Fibroblast of skin of left quadriceps (primary cell): ENCODE measurements around the gene GOLM1.

ENCODE experiments used
- DNase-seq, 2 experiments: peaks; one replicate each; pipeline ENCODE4 v3.0.0-alpha.2; 2013; ENCODE audit warnings: low read depth in 2 of 2

Gene GOLM1

DNA sequence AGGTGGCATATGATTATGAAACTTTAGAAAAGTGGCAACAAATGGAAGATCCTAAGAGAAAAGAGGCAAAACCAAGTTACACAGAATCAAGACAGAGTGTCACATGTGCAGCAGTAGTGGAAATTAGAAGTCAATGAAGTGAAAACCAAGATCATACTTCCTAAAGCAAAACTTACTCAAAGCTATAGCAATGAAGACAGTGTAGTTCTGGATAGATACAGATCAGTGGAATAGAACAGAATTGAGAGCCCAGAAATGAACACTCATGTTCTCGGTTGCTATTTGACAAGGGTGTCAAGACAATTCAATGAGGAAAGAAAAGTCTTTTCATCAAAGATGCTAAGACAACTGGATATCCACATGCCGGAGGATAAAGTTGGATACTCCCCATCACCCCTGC, 114.9 kb downstream of the GOLM1 start:
- no peak for DNase-seq

DNA sequence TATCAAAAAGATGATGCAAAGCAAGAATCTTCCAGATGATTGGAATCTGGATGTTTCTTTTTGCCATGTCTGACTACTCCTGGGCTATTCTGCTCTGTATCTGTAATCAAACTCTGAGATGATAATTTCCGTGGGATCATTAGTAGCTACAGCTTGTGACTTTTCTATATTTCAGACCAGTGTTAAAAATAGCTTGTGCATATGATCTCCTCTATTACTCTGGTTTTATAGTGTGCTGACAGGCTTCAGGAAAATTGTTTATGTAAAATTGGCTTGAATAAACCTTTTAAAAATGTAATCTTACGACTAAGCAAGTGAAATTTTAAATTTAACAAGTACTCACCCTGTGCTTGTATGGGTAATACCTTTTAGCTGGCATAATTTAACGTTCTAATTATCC, 118.0 kb downstream of the GOLM1 start:
- no peak for DNase-seq

DNA sequence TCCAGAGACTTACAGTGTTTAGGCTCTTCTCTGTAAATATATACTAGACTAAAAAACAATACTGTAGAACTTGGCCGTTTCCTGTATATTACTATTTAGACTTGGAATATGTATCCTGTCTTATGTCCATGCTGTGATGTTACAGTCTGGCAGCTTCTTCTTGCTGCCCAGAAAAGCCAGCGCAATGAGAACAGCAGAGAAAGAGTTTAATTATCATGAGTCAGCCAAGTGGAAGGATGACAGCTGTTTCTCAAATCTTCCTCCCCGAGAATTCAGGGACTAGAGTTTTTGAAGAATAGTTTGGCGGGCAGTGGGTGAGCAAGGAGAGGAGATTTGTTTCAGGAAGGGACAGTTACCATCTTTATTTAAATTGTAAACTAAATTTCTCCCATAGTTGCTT, 120.9 kb downstream of the GOLM1 start:
- no peak for DNase-seq
